ENCODE results near the gene POU4F1. TPM values are rescaled to one million over a fixed set of nuclear protein-coding genes. Genes with fewer than 3 reads are reported as not detected.

The POU4F1 gene
- total RNA-seq, 1 donor from 2014 or later = not detected

DNA sequence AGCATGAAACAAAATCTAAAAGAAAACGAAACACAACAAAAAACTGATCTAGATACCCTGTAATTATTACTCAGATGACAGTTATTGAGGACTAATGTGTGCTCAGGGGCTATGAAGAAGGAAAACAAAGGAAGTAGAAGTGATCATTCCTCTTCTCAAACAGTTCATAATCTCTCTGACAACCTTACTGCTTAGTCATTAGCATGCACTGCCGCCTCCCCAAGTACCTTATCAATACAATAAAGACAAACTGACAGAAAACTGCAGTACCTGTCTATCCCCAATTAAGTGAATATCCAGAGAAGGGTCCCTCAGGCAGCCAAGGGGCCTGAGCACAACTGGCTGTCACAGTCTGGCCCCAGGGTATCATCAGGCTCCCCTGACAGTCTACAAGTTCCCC, 22.0 kb upstream of the POU4F1 start:
- Mint-ChIP-seq H3K27me3 (ENCODE audit: unreplicated experiment) (no peaks in the 10 kb centered on the region), H3K4me3 (ENCODE audit: unreplicated experiment) (no peak overlapping the region), H3K9me3 (ENCODE audit: unreplicated experiment) (no peaks in the 10 kb centered on the region), H3K27ac (ENCODE audit: unreplicated experiment) (no peak overlapping the region), H3K36me3 (ENCODE audit: unreplicated experiment) (peaks cover 17% of the 10 kb centered on the region), H3K4me1 (ENCODE audit: unreplicated experiment) (no peaks in the 10 kb centered on the region)
- TF ChIP-seq CTCF (IDR thresholded peaks at IDR 0.05) = no peak
- no peak for DNase-seq (ENCODE audit: extremely low spot score, unreplicated experiment)

DNA sequence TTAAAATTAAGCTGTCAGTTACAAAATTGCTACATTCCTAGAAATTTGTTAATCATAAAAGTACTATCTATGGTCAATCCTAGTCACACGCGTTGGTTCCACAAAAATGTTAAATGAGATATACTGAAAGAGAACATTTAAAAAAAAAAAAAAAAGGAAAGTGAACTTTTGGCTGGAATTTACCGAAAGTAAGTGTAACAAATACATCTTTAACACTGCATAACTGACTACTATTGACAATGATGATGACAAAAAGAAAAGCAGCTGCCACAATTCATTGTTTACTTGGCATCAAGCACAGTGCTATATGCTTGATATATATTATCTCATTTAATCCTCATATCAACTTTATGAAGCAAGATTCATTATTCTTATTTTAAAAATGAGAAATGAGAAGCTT, 19.8 kb upstream of the POU4F1 start:
- Mint-ChIP-seq H3K9me3 (ENCODE audit: unreplicated experiment) (no peaks in the 10 kb centered on the region), H3K36me3 (ENCODE audit: unreplicated experiment) (peaks cover 17% of the 10 kb centered on the region)

DNA sequence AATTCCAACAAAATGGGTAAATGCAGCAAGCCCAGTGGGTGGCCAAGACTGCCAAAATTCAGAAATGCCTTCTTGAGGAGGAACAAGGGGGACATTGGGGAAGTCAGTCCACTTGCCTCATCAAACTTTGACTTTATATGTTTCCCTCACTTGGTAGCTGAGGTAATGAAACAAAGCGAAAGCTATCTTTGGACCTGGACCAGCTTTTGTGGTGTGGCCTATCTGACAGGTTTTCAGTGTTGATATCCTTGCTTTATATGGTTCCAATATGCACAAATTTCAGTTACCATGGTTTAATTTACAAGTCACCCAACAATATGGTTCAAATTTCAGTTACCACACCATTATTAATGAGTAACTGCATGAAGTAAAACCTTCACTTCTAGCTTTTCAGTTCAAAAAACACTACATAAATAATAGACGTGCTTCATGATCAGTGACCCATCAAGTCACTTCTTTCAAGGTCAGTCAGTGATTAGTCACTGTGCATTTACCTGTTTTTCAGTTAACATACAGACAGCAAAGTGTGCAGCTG, 17.7 kb upstream of the POU4F1 start:
- Mint-ChIP-seq H3K27me3 (ENCODE audit: unreplicated experiment) (no peaks in the 10 kb centered on the region), H3K4me1 (ENCODE audit: unreplicated experiment) (no peaks in the 10 kb centered on the region), H3K4me3 (ENCODE audit: unreplicated experiment) (no peak overlapping the region), H3K9me3 (ENCODE audit: unreplicated experiment) (no peaks in the 10 kb centered on the region), H3K36me3 (ENCODE audit: unreplicated experiment) (peaks cover 25% of the 10 kb centered on the region), H3K27ac (ENCODE audit: unreplicated experiment) (no peak overlapping the region)
- TF ChIP-seq CTCF (IDR thresholded peaks at IDR 0.05) = no peak
- DNase-seq (ENCODE audit: extremely low spot score, unreplicated experiment) = no peak

More for the DNA sequence above, 19.8 kb upstream of the POU4F1 start:
- TF ChIP-seq CTCF (IDR thresholded peaks at IDR 0.05) = no peak
- Mint-ChIP-seq H3K27me3 (ENCODE audit: unreplicated experiment) (no peaks in the 10 kb centered on the region), H3K4me3 (ENCODE audit: unreplicated experiment) (no peak overlapping the region), H3K27ac (ENCODE audit: unreplicated experiment) (no peak overlapping the region), H3K4me1 (ENCODE audit: unreplicated experiment) (no peaks in the 10 kb centered on the region)
- no peak for DNase-seq (ENCODE audit: extremely low spot score, unreplicated experiment)

DNA sequence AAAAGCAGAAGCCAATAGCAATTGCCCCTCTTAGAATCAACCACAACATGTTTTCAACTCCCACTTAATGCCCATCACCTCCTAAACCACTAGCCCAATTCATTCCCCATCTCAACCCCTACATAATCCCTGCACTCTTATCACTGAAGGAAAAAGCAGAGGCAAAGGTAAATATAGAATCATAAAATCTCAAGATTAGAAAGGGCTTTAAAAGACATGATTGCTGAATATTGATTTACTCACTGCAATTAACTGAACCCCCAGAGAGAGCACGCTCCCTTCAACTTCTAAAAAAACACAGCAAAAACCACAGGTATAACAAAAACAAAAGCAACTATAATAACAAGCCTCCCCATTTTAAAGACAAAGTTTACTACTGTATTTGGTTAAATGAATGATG, 15.1 kb upstream of the POU4F1 start:
- H3K9me3 Mint-ChIP-seq (ENCODE audit: unreplicated experiment) = no peaks in the 10 kb centered on the region
- H3K36me3 Mint-ChIP-seq (ENCODE audit: unreplicated experiment) = peaks cover 33% of the 10 kb centered on the region
- no peak overlapping the region for H3K4me3 Mint-ChIP-seq (ENCODE audit: unreplicated experiment)
- no peaks in the 10 kb centered on the region for H3K4me1 Mint-ChIP-seq (ENCODE audit: unreplicated experiment)
- TF ChIP-seq CTCF (IDR thresholded peaks at IDR 0.05) = no peak
- peaks cover 2% of the 10 kb centered on the region for H3K27me3 Mint-ChIP-seq (ENCODE audit: unreplicated experiment)
- H3K27ac Mint-ChIP-seq (ENCODE audit: unreplicated experiment) = no peak overlapping the region
- DNase-seq (ENCODE audit: extremely low spot score, unreplicated experiment) = no peak

- H3K27me3 Mint-ChIP-seq (ENCODE audit: unreplicated experiment) = peaks cover 62% of the 10 kb centered on the region
- DNase-seq (ENCODE audit: extremely low spot score, unreplicated experiment) = no peak
- H3K4me1 Mint-ChIP-seq (ENCODE audit: unreplicated experiment) = peaks cover 24% of the 10 kb centered on the region
- no peak overlapping the region for H3K4me3 Mint-ChIP-seq (ENCODE audit: unreplicated experiment)
- H3K9me3 Mint-ChIP-seq (ENCODE audit: unreplicated experiment) = no peaks in the 10 kb centered on the region
- H3K36me3 Mint-ChIP-seq (ENCODE audit: unreplicated experiment) = peaks cover 14% of the 10 kb centered on the region
- TF ChIP-seq CTCF (IDR thresholded peaks at IDR 0.05) = no peak
- H3K27ac Mint-ChIP-seq (ENCODE audit: unreplicated experiment) = no peak overlapping the region
Measured at GRCh38 chr13:78611040-78611439, 7.7 kb upstream of the POU4F1 start.
